Measurements from ENCODE around the gene SLC12A9. TPM values are rescaled to one million over a fixed set of nuclear protein-coding genes. Genes with fewer than 3 reads are reported as not detected.
"Not testable (repeated sequence)": the region's sequence is repeated elsewhere in the genome, so short reads cannot be mapped to it uniquely, and the experiment has no call there.

SLC12A9 gene
- total RNA-seq, 6 donors from 2014 or later: 14.5 to 50.1 (median 43.9) TPM

DNA sequence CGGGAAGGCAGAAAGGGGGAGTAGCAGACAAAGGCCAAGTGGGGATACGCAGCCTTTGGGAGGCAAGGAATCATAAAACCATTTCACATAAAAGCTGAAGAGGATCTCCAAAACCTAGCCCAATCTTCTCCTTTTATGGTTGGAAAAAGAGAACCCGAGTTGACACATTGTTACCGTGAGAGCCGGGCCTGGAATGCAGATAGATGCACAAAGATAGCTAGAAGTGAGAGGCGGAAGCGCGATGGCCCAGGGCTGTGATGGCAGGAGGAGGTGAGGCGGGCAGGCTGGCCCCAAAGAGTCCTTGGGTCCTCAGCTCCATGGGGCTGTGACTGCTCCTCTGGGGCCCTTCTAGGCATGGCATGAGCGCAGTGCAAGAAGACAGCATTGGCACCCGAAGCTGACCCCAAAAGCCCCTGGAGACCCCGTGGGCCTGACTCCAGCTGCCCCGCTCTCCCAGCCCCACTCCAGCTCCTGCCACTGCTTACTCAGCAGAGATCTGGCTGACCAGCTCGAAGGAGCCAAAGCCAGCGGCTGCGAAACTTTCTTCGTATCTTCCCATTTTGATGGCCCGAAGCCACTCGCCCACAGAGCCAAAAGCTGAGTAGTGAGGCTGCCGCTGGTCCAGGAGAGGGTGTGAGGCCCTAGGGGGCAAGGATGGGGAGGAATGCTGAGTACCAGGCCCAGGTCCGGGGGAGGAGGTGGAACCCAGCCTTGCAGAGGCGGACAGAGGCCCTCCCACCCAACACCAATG lies 47.7 kb upstream of the SLC12A9 start:
- no peaks in the 10 kb centered on the region for H3K27me3 ChIP-seq
- peaks cover 32 to 48% (median 37%) of the 10 kb centered on the region in 4 donors for H3K4me1 ChIP-seq
- H3K4me3 ChIP-seq: no peak overlapping the region
- 87 to 91% methylated on average over 18 to 22 of the region's 22 CpGs for WGBS, 2 donors
- peak overlapping the region in 1 of 4 donors; percentile 54 for H3K27ac ChIP-seq
- peaks cover 0 to 63% (median 33%) of the 10 kb centered on the region in 4 donors for H3K36me3 ChIP-seq
- ATAC-seq (ENCODE audit: low FRiP score in 2 of 2) (no peak), DNase-seq (no peak)
- TF ChIP-seq EP300 (IDR thresholded peaks at IDR 0.05) (no peak), CTCF (IDR thresholded peaks at IDR 0.05) (no peak), POLR2A (IDR thresholded peaks at IDR 0.05) (no peak), POLR2AphosphoS5 (IDR thresholded peaks at IDR 0.05) (no peak)
- no peaks in the 10 kb centered on the region for H3K9me3 ChIP-seq

GRCh38 chr7:100806276-100806675 lies 46.2 kb upstream of the SLC12A9 start:
- no peaks in the 10 kb centered on the region for H3K27me3 ChIP-seq
- peaks cover 25 to 36% (median 25%) of the 10 kb centered on the region in 4 donors for H3K4me1 ChIP-seq
- H3K36me3 ChIP-seq: peaks cover 0 to 74% (median 39%) of the 10 kb centered on the region in 4 donors
- ATAC-seq (ENCODE audit: low FRiP score in 2 of 2) (no peak), DNase-seq (no peak)
- no peak overlapping the region for H3K27ac ChIP-seq
- no peak overlapping the region for H3K4me3 ChIP-seq
- TF ChIP-seq POLR2A (IDR thresholded peaks at IDR 0.05) (no peak), EP300 (IDR thresholded peaks at IDR 0.05) (no peak), POLR2AphosphoS5 (IDR thresholded peaks at IDR 0.05) (no peak), CTCF (IDR thresholded peaks at IDR 0.05) (no peak)
- WGBS, 2 donors: 94 to 96% methylated on average over 9 of the region's 9 CpGs
- no peaks in the 10 kb centered on the region for H3K9me3 ChIP-seq

GRCh38 chr7:100806883-100807282 lies 45.6 kb upstream of the SLC12A9 start:
- not testable (repeated sequence) for DNase-seq; ATAC-seq (ENCODE audit: low FRiP score in 2 of 2); H3K27ac ChIP-seq; H3K27me3 ChIP-seq; H3K4me3 ChIP-seq; H3K9me3 ChIP-seq
- 95 to 97% methylated on average over 5 to 6 of the region's 6 CpGs for WGBS, 2 donors
- H3K36me3 ChIP-seq: peaks cover 0 to 78% (median 44%) of the 10 kb centered on the region in 4 donors
- H3K4me1 ChIP-seq: peaks cover 21 to 30% (median 22%) of the 10 kb centered on the region in 4 donors

GRCh38 chr7:100808354-100808875 lies 44.1 kb upstream of the SLC12A9 start:
- Histone ChIP-seq H3K36me3 (peaks cover 0 to 88% (median 59%) of the 10 kb centered on the region in 4 donors), H3K4me1 (peaks cover 7 to 14% (median 7%) of the 10 kb centered on the region in 4 donors)
- 77 to 86% methylated on average over 5 of the region's 5 CpGs for WGBS, 2 donors

More at GRCh38 chr7:100808354-100808875, 44.1 kb upstream of the SLC12A9 start:
- Histone ChIP-seq H3K4me3 (no peak overlapping the region), H3K27ac (no peak overlapping the region), H3K9me3 (no peaks in the 10 kb centered on the region), H3K27me3 (no peaks in the 10 kb centered on the region)
- ATAC-seq (ENCODE audit: low FRiP score in 2 of 2) (no peak), DNase-seq (no peak)
- TF ChIP-seq POLR2AphosphoS5 (IDR thresholded peaks at IDR 0.05) (no peak), POLR2A (IDR thresholded peaks at IDR 0.05) (no peak), CTCF (IDR thresholded peaks at IDR 0.05) (no peak), EP300 (IDR thresholded peaks at IDR 0.05) (no peak)

Data from upper lobe of left lung (tissue), 6 donors.